GM23248 (cell line): ENCODE results near the gene PRODH.

Experiments
- EZH2 ChIP-seq: fragments of 200-600 bp; sonication (generic); IDR thresholded peaks from 2 replicates; pipeline ENCODE4 v1.6.1; 2018; ENCODE audit warnings: antibody characterized with exemption, mild to moderate bottlenecking; ENCODE audit not compliant: insufficient read depth, poor library complexity, severe bottlenecking
- EZH2phosphoT487 ChIP-seq: fragments of 200-600 bp; sonication (generic); IDR thresholded peaks from 2 replicates; pipeline ENCODE4 v1.6.1; 2018; ENCODE audit warnings: antibody characterized with exemption, moderate library complexity, mild to moderate bottlenecking, low read depth; ENCODE audit not compliant: insufficient read depth

DNA sequence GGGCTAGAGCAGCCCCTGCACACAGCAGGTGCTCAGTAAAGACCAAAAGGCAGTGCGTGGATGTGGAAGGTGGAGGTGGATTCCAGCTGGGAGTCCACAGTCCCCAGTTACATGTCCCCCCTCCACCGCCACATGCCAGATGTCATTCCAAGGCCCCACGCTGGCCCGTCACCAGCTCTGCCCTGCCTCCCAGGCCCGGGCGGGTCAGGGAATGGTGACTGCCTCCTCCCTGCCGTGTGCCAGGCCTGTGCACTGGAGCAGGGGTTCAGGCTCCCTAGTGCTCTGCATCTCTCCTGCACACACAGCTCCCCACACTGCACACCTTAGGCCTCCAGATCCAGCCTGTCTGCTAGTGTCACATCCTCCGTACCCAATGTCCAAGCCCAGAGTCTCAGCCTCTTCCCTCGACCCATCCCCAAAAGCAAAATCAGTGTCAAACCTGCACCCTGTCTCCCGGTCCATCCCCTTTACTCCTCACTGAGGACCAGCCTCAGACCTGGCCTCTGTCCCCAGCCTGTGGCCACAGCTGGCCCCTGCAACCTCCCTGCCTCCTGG lies 40.2 kb upstream of the PRODH start:
- TF ChIP-seq EZH2 (no peak), EZH2phosphoT487 (no peak)
